ENCODE results near the gene USP10.

The USP10 gene

GRCh38 chr16:84778720-84779119 lies 78.9 kb downstream of the USP10 start:
- no peak for DNase-seq

GRCh38 chr16:84780063-84780462 lies 80.3 kb downstream of the USP10 start:
- DNase-seq, result no peak

DNA sequence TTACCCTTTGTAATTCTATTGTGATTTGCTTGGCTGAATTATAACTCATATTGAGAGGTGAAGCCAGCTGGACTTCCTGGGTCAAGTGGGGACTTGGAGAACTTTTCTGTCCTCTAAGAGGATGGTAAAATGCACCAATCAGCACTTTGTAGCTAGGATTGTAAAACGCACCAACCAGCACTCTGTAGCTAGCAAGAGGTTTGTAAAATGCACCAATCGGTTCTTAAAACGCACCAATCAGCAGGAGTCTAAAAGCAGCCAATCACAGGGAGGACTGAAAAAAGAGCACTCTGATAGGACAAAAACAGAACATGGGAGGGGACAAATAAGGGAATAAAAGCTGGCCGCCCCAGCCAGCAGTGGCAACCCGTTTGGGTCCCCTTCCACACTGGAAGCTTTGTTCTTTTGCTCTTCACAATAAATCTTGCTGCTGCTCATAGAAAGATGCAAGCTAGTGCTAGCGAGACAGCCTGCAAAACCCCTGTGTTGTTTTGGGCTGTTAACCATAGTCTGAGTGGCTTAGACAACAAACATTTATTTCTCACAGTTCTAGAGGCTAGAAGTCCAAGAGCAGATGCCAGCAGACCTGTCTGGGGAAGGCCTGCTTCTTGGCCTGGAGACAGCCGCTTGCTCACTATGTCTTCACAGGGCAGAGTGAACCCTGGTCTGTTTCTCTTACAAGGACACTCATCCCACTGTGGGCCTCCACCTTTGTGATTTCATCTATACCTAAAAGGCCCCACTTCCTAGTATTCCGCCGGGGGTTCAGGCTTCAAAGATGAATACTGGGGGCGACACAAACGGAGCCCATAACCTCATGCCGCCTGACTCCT lies 81.0 kb downstream of the USP10 start:
- no peak for DNase-seq

GRCh38 chr16:84782846-84783245 lies 83.0 kb downstream of the USP10 start:
- no peak for DNase-seq

- DNase-seq, result no peak
These were observed 86.2 kb downstream of the USP10 start for GRCh38 chr16:84785843-84786581.

- DNase-seq, result no peak
These were observed 86.9 kb downstream of the USP10 start for GRCh38 chr16:84786605-84787262.

GRCh38 chr16:84787263-84787622 lies 87.4 kb downstream of the USP10 start:
- no peak for DNase-seq

DNA sequence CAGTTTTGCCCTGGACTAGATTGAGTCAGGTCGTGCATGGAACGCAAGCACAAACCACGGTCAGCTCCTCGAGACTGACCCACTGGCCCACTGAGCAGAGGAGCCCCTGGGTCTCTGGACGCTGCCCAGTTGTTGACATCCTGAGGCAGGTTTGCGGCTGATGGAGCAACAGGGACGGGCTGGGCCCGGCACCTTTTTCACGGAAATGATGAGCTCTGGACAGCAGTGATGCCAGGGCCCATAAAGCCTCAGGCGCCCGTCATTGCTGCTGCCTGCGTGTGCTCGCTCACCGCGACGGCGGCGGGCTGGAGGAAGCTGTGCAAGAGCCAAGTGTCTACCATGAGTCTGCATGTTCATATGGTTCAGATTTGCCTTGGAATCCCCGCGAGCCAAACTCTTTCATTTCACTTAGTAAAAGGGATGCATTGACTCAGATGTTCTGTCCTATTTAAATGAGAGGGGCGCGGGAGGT lies 89.2 kb downstream of the USP10 start:
- DNase-seq, result no peak

GRCh38 chr16:84789431-84789830 lies 89.6 kb downstream of the USP10 start:
- no peak for DNase-seq

GRCh38 chr16:84790301-84790700 lies 90.5 kb downstream of the USP10 start:
- DNase-seq, result no peak

GRCh38 chr16:84791088-84791487 lies 91.3 kb downstream of the USP10 start:
- no peak for DNase-seq

DNA sequence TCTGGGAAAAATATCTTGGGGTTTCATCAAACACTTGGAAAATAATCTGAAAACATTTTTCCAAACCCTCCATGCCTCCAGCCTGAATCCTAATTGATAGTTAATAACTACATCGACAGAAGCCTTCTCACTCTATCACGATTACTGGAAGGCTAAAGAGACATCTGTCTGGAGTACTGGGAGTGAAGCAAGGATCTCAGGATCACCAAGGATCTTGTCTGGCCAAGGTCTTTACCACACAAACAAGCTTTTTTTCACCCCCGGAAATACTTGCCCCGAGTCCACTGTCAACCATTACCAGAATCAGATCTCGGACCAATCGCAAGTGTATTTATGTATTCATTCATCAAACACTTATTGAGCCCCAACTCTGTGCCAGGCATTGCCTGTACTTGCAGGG lies 91.7 kb downstream of the USP10 start:
- DNase-seq, result no peak

DNA sequence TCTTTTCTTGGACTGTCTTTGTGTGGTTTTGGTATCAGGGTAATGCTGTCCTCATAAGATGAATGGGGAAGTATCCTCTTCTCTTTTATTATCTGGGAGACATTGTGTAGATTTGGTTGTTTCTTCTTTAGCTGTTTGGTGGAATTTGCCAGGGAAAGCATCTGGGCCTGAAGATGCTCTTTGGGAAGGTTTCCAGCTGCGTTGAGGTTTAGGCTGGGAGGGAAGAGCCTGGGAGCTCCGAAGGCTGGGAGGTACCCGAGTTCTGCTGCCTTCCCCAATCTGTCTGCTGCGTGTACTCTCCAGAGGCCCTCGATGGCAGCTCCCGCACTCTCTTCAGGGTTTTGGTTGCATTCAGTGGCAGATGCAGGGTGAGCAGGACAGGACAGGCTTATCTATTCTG lies 94.4 kb downstream of the USP10 start:
- DNase-seq, result no peak

DNA sequence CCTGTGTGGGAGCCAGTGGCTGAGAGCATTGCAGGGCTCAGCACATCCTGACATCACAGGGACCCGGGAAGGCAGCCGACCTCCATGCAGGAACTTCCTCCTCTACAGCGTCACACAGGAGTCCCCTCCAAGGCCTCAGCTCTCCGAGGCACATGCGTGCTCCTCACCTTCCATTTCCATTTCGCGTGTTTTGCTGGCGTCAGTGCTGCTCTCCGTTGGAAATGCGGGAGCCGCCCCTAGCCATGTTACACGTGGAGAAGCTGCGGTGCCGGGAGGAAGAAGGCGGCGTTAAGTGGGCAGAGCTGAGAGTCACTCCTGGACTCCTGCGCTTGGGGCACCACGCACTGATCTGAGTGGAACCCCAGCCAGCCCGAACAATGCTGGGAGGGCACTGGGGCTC lies 94.8 kb downstream of the USP10 start:
- DNase-seq, result no peak

- DNase-seq, result no peak
These were observed 95.7 kb downstream of the USP10 start for GRCh38 chr16:84795329-84796053.

DNA sequence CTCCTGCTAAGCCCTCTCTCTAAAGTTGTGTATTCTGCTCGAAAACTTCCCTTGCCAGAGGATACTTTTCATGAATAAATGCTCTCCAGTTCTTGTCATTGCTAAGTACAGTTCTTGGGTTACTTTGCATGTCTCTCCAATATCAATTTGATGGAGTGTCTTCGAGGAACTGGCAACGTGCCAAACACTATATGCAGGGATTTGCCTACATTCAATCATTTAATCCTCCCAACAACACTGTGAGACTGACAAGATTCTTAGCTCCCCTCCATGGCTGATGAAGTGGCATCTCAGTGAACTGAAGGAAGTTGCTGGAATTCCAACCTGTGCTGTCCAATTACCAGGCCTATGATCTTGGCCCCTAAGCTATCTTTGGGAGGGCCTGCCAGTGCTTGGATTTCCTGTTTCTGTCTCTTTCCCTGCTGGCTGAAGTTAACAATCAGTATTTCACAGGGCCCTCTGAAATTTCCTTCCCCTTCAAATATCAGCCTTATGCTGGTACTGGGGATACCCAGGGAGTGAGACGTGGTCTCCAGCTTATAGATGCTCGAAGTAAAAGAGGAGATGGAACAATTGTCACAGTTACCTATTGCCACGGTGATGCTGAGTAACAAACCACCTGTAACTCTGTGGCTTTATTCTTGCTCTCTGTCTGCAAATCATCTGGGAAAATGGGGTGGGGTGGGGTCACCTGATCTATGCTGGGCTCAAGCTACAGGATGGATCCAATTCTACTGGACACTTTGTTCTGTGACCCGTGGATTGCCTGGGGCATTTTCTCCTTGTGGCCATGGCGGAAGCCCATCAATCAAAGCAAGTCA lies 100.6 kb downstream of the USP10 start:
- DNase-seq, result no peak

DNA sequence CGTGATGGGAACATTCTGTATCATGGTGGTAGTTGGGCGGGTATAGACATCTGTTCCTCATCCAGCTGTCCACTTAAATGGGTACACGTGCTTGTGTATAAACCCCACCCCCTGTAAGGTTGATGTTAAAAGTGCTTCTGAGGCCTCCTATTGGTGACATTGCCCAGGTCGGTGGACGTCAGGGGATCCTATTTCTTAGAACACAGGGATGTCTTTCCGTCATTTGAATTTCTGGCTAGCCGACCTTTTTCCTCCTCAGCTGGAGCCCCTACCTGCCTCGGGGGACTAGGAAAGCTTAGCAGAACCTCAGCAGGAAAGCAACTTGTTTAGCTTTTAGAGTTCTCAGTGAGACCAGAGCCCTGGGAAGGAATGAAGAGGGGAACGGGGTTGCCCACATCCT lies 103.3 kb downstream of the USP10 start:
- no peak for DNase-seq

DNA sequence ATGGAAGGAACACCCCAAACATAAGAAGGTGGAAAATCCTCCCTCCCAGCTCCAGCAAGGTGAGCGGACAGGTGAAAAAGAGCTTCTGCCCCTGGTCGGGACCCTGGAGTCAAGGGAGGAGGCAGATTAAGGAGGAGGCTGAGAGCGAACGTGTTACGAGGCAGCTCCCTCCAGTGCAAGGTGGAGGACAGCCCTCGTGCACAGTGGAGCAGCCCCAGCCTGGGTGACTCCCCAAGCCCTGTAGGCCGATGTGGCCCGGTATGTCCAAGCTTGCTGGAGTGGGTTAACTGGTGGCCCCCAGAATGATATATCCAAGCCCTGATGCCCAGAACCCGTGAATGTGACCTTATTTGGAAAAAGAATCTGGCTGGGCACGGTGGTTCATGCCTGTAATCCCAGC lies 104.5 kb downstream of the USP10 start:
- DNase-seq, result no peak

GRCh38 chr16:84806256-84806889 lies 106.6 kb downstream of the USP10 start:
- DNase-seq, result no peak

DNA sequence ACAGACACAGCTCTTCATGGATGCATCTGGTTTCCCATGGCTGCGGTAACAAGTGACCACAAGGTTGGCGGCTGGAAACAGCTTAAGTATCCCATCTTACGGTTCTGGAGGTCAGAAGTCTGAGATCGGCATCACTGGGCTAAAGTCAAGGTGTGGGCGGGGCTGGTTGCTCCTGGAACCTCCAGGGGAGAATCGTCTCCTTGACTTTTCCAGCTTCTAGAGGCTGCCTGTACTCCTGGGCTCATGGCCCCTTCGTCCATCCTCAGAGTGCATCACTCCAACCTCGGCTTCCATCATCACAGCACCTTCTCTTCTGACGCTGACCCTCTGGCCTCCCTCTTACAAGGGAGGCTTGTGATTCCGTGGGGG lies 107.1 kb downstream of the USP10 start:
- no peak for DNase-seq

DNA sequence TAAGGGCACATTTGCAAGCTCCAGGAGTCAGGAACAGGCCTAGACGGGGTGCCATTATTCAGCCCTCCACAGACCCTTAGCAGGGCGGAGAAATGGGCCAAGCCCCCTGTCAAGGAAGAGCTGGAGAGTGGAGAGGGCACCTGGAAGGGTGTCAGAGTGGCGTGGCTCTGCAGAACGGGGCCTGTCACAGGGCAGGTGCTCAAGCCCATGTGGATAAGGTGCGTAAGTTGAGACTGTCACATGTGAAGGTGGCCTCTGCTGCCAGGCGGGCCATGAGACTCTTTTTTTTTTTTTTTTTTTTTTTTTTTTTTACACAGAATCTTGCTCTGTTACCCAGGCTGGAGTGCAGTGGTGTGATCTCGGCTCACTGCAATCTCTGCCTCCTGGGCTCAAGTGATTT lies 108.0 kb downstream of the USP10 start:
- DNase-seq, result no peak

GRCh38 chr16:84808826-84809225 lies 109.0 kb downstream of the USP10 start:
- DNase-seq, result no peak
